A204.1 (cell line): ENCODE data around the gene USP32.
"Not testable (repeated sequence)": the region's sequence is repeated elsewhere in the genome, so short reads cannot be mapped to it uniquely, and the experiment has no call there.

ENCODE experiments used
- FAIRE-seq: peaks from 2 replicates; lab custom pipeline; 2012; peaks lifted over from hg19 to GRCh38; lab: Jason Lieb, UNC

Gene USP32

GRCh38 chr17:60372790-60373483, 19.0 kb downstream of the USP32 start:
- FAIRE-seq = no peak

DNA sequence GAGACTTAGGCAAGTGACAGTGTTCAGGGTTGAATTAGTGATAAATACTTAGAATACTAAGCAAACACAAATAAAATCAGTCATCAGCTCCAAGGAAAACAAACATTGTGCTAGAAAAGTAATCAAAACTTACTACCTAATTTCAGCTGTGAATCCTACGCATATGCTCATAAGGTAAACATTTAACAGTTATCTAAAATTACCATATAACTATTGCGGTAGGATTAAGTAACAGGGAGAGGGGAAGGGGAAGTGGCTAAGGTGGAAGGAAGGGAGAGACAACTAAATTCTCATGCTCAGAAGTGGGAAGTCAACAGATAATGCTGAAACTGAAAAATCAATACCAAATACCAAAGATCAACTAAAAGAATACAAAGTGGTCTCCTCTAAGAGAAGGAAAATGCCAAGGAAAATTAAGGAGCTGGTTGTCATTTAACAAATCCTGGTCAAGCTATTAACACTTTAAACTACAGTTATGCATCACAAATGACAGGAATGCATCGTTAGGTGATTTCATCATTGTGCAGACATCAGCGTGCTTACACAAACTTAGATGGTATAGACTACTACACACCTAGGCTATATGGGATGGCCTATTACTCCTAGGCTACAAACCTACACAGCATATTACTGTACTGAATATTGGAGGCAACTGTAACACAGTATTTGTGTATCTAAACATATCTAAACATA, 20.0 kb downstream of the USP32 start:
- no peak for FAIRE-seq

- FAIRE-seq = no peak
Measured at GRCh38 chr17:60371416-60371815, 20.5 kb downstream of the USP32 start.

- no peak for FAIRE-seq
Measured at GRCh38 chr17:60369727-60370126, 22.2 kb downstream of the USP32 start.

DNA sequence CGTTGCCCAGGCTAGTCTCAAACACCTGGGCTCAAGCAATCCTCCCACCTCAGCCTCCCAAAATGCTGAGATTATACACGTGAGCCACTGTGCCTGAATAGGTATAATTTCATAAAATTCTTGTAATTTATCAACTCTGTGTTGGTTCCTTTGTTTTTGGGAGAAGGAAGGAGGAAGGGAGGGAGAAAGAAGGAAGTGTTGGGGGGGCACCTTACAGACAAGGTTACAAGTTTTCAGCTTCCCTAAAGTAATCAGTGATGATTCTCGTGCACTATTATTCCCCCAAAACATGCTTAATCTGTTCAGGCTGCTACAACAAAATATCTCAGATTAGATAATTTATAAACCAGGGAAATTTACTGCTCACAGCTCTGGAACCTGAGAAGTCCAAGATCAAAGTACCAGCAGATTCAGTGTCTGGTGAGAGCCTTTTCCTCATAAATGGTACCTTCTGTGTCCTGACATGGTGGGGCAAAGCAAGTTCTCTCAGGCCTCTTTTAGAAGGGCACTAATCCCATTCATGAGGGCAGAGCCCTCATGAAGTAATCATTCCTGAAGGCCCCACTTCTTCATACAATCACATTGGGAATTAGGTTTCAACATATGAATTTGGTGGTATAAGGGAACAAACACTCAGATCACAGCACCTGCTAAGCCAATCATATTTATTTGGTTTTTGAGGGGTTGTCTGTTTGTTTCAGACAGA, 28.1 kb downstream of the USP32 start:
- no peak for FAIRE-seq

- FAIRE-seq = no peak
Measured at GRCh38 chr17:60362329-60362728, 29.6 kb downstream of the USP32 start.

DNA sequence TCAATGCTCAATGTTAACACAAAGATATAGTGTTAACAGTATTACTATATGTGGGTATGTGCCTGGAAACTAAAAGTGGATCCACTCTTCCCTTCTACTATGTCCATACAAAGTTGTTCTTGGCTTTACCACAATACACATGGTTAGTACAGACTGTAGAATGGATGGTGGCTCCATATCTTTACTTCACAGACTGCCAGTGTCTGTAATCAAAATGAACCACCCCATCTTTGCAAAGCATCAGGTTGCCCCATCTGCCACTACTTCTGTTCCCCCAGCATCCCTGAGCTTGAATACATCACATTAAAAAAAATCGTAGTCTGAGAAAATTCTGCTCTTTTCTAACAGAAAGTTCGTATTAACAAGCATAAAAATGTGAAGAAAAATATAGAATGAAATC, 30.0 kb downstream of the USP32 start:
- no peak for FAIRE-seq

DNA sequence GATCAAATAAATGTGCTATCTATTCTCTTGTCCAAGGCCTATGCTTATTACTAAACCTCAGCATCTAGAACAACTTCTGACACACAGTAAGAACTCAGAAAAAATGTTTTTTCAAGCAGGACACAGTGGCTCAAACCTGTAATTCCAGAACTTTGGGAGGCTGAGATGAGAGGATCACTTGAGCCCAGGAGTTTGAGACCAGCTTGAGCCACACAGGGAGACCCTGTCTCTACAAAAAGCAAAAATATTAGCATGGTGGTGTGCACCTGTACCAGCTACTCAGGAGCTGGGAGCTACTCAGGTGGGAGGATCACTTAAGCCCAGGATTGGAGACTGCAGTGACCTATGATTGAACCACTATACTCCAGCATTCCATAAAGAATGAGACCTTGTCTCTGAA, 32.5 kb downstream of the USP32 start:
- no peak for FAIRE-seq

- FAIRE-seq = no peak
Measured at GRCh38 chr17:60358606-60359225, 33.2 kb downstream of the USP32 start.

- FAIRE-seq = no peak
Measured at GRCh38 chr17:60356940-60357339, 35.0 kb downstream of the USP32 start.

DNA sequence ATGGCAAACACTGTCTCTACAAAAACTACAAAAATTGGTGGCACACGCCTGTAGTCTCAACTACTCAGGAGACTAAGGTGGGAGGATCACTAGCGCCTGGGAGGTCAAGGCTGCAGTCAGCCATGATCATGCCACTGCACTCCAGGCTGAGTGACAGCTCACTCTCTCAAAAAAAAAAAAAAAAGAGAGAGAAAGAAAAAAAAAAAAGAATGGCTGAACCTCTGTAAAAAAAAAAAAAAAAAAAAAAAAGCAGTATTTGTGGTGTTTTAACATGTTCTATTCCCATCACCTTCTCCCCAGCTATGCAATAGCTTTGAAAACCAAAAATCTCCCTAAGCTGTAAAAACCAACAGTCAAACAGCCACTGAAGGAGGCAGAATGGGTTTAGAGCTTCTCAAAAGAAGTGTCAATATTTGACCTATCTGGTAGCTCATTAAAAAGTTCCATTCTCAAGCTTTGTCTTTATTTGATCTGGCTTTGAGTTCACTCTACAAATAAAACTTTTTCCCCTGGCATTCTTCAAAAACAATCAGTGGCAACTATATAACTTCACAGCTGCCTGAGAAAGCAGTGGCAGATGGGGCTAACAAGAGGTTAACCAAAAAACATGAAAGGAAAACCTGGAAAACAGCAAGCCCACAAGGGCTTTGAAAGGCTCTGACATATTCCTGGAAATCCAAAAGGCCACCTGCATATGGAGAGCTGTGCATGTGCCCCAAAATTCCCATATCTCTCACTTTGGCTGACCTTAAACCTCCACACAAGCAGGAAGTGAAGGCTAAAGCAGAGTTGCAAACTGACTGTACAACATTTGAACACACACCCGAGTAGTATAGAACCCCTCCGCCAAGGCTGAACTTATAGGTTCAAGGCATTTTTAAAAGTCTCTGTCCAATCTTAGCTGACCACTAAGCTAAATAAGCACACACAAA, 36.0 kb downstream of the USP32 start:
- FAIRE-seq = no peak

- FAIRE-seq = no peak
Measured at GRCh38 chr17:60354223-60354622, 37.7 kb downstream of the USP32 start.

DNA sequence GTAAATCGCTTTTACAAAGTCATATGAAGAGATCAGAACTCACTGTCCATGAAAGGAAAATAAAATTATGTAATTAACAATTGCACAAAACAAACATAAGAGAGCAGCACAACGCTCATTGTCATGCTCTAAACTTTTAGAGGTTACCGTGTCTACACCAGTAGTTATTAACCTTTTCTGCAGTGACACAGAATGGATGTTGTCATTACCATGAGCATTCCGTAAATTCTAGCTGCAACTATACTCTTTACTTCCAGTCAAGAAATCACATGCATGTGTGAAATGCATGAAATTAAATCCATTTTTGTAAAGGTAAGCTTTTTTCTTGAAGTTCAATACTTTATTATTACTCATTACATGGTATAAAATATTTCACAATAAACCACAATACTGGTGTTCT, 38.2 kb downstream of the USP32 start:
- no peak for FAIRE-seq

- FAIRE-seq = no peak
Measured at GRCh38 chr17:60352569-60352968, 39.4 kb downstream of the USP32 start.

- no peak for FAIRE-seq
Measured at GRCh38 chr17:60352071-60352470, 39.9 kb downstream of the USP32 start.

GRCh38 chr17:60351012-60351695, 40.8 kb downstream of the USP32 start:
- FAIRE-seq = no peak

DNA sequence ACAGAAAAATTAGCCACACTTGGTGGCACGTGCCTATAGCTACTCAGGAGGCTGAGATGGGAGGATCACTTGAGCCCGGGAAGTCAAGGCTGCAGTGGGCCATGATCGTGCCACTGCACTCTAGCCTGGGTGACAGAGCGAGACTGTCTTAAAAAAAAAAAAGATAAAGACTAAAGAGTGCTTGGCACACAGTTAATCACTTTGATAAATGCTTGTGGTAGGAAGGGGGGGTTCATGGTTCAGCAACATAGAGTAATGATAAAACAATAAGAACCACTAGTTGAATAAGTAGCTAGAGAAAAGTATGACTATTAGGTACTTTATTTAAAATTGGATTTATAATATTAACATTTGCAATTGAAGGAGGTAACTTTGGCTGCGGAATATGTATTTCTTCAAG, 43.3 kb downstream of the USP32 start:
- FAIRE-seq = no peak

GRCh38 chr17:60345233-60345632, 46.7 kb downstream of the USP32 start:
- FAIRE-seq = no peak

DNA sequence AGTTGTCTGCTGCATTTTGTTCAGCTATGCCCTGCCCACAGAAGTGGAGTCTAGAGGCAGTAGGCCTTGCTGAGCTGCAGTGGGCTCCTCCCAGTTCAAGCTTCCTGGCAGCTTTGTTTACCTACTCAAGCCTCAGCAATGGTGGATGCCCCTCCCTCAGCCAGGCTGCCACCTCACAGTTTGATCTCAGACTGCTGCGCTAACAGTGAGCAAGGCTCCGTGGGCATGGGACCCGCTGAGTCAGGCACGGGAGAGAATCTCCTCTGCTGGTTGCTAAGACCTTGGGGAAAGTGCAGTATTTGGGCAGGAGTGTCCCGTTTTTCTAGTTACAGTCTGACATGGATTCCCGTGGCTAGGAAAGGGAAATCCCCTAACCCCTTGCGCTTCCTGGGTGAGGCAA, 49.4 kb downstream of the USP32 start:
- not testable (repeated sequence) for FAIRE-seq

- FAIRE-seq = no peak
Measured at GRCh38 chr17:60335289-60335688, 56.6 kb downstream of the USP32 start.

GRCh38 chr17:60333628-60334031, 58.3 kb downstream of the USP32 start:
- no peak for FAIRE-seq
